Stimulated activated naive CD8-positive, alpha-beta T cell treated with anti-CD3 and anti-CD28 coated beads, Interleukin-15, Interleukin-2, amounts not matched to agents 100 ng/mL and 50 ng/mL, for 24 hours (primary cell): ENCODE results near the gene CLCNKA.
"Not testable (repeated sequence)": the region's sequence is repeated elsewhere in the genome, so short reads cannot be mapped to it uniquely, and the experiment has no call there.

Source experiments
- H3K27ac Mint-ChIP-seq: one replicate; pipeline ENCODE4 v1.8.0; 2021; ENCODE audit warnings: mild to moderate bottlenecking, mixed read lengths
- H3K27me3 Mint-ChIP-seq: one replicate; pipeline ENCODE4 v1.8.0; 2021; ENCODE audit warnings: mixed read lengths
- H3K36me3 Mint-ChIP-seq: one replicate; pipeline ENCODE4 v1.8.0; 2021; ENCODE audit warnings: low read depth, mixed read lengths
- H3K4me1 Mint-ChIP-seq: one replicate; pipeline ENCODE4 v1.8.0; 2021; ENCODE audit warnings: low read depth, mixed read lengths
- H3K4me3 Mint-ChIP-seq: one replicate; pipeline ENCODE4 v1.8.0; 2021; ENCODE audit warnings: mild to moderate bottlenecking, mixed read lengths
- H3K9me3 Mint-ChIP-seq: one replicate; pipeline ENCODE4 v1.8.0; 2021; ENCODE audit warnings: mixed read lengths

The CLCNKA gene

GRCh38 chr1:16019644-16020277, 2.1 kb upstream of the CLCNKA start:
- H3K9me3 Mint-ChIP-seq: no peaks in the 10 kb centered on the region
- H3K4me1 Mint-ChIP-seq: peaks cover under 1% of the 10 kb centered on the region
- H3K36me3 Mint-ChIP-seq: no peaks in the 10 kb centered on the region
- H3K27ac Mint-ChIP-seq: no peak overlapping the region
- H3K27me3 Mint-ChIP-seq: no peaks in the 10 kb centered on the region
- H3K4me3 Mint-ChIP-seq: no peak overlapping the region

GRCh38 chr1:16020325-16020724, 1.5 kb upstream of the CLCNKA start:
- Mint-ChIP-seq H3K36me3 (no peaks in the 10 kb centered on the region), H3K4me3 (no peak overlapping the region), H3K9me3 (no peaks in the 10 kb centered on the region), H3K27ac (no peak overlapping the region), H3K4me1 (no peaks in the 10 kb centered on the region), H3K27me3 (no peaks in the 10 kb centered on the region)

- H3K4me3 Mint-ChIP-seq, H3K4me1 Mint-ChIP-seq, H3K27ac Mint-ChIP-seq, H3K36me3 Mint-ChIP-seq, H3K27me3 Mint-ChIP-seq, H3K9me3 Mint-ChIP-seq: not testable (repeated sequence)
Measured at GRCh38 chr1:16020878-16021277, 958 bp upstream of the CLCNKA start.

- Mint-ChIP-seq H3K27me3 (no peaks in the 10 kb centered on the region), H3K36me3 (no peaks in the 10 kb centered on the region), H3K9me3 (no peaks in the 10 kb centered on the region), H3K27ac (no peak overlapping the region), H3K4me3 (no peak overlapping the region), H3K4me1 (no peaks in the 10 kb centered on the region)
Measured at GRCh38 chr1:16022393-16022792, 557 bp downstream of the CLCNKA start.

GRCh38 chr1:16023050-16023653, 1.3 kb downstream of the CLCNKA start:
- no peaks in the 10 kb centered on the region for H3K27me3 Mint-ChIP-seq

GRCh38 chr1:16026302-16026701, 4.5 kb downstream of the CLCNKA start:
- not testable (repeated sequence) for H3K4me1 Mint-ChIP-seq, H3K36me3 Mint-ChIP-seq, H3K4me3 Mint-ChIP-seq, H3K27ac Mint-ChIP-seq, H3K27me3 Mint-ChIP-seq, H3K9me3 Mint-ChIP-seq

More at GRCh38 chr1:16023050-16023653, 1.3 kb downstream of the CLCNKA start:
- no peak overlapping the region for H3K27ac Mint-ChIP-seq
- H3K36me3 Mint-ChIP-seq: no peaks in the 10 kb centered on the region
- no peaks in the 10 kb centered on the region for H3K4me1 Mint-ChIP-seq
- no peaks in the 10 kb centered on the region for H3K9me3 Mint-ChIP-seq
- H3K4me3 Mint-ChIP-seq: no peak overlapping the region

GRCh38 chr1:16026723-16027484, 5.1 kb downstream of the CLCNKA start:
- Mint-ChIP-seq H3K4me3 (no peak overlapping the region), H3K27me3 (peaks cover 6% of the 10 kb centered on the region), H3K27ac (no peak overlapping the region), H3K36me3 (no peaks in the 10 kb centered on the region), H3K4me1 (no peaks in the 10 kb centered on the region), H3K9me3 (no peaks in the 10 kb centered on the region)

- no peaks in the 10 kb centered on the region for H3K9me3 Mint-ChIP-seq
- no peaks in the 10 kb centered on the region for H3K36me3 Mint-ChIP-seq
- no peak overlapping the region for H3K4me3 Mint-ChIP-seq
- H3K4me1 Mint-ChIP-seq: no peaks in the 10 kb centered on the region
- H3K27ac Mint-ChIP-seq: no peak overlapping the region
- H3K27me3 Mint-ChIP-seq: peaks cover 6% of the 10 kb centered on the region
Measured at GRCh38 chr1:16028237-16029002, 6.6 kb downstream of the CLCNKA start.

GRCh38 chr1:16029003-16029268, 7.1 kb downstream of the CLCNKA start:
- H3K27me3 Mint-ChIP-seq, H3K9me3 Mint-ChIP-seq, H3K4me3 Mint-ChIP-seq, H3K36me3 Mint-ChIP-seq, H3K4me1 Mint-ChIP-seq, H3K27ac Mint-ChIP-seq: not testable (repeated sequence)

GRCh38 chr1:16029288-16029687, 7.5 kb downstream of the CLCNKA start:
- Mint-ChIP-seq H3K9me3 (no peaks in the 10 kb centered on the region), H3K4me1 (no peaks in the 10 kb centered on the region), H3K27ac (no peak overlapping the region), H3K36me3 (no peaks in the 10 kb centered on the region), H3K27me3 (peaks cover 6% of the 10 kb centered on the region), H3K4me3 (no peak overlapping the region)

GRCh38 chr1:16031551-16031950, 9.7 kb downstream of the CLCNKA start:
- Mint-ChIP-seq H3K4me1 (no peaks in the 10 kb centered on the region), H3K36me3 (no peaks in the 10 kb centered on the region), H3K4me3 (no peak overlapping the region), H3K27ac (no peak overlapping the region), H3K27me3 (peaks cover 6% of the 10 kb centered on the region), H3K9me3 (no peaks in the 10 kb centered on the region)

- Mint-ChIP-seq H3K4me3 (no peak overlapping the region), H3K27ac (no peak overlapping the region), H3K36me3 (no peaks in the 10 kb centered on the region)
Measured at GRCh38 chr1:16032388-16033102, 10.7 kb downstream of the CLCNKA start.

GRCh38 chr1:16033103-16033632, 11.3 kb downstream of the CLCNKA start:
- not testable (repeated sequence) for H3K4me3 Mint-ChIP-seq, H3K4me1 Mint-ChIP-seq, H3K27ac Mint-ChIP-seq, H3K9me3 Mint-ChIP-seq, H3K27me3 Mint-ChIP-seq, H3K36me3 Mint-ChIP-seq

More at GRCh38 chr1:16032388-16033102, 10.7 kb downstream of the CLCNKA start:
- peaks cover 6% of the 10 kb centered on the region for H3K27me3 Mint-ChIP-seq
- H3K4me1 Mint-ChIP-seq: no peaks in the 10 kb centered on the region
- H3K9me3 Mint-ChIP-seq: no peaks in the 10 kb centered on the region

GRCh38 chr1:16036461-16036860, 14.6 kb downstream of the CLCNKA start:
- not testable (repeated sequence) for H3K9me3 Mint-ChIP-seq, H3K4me3 Mint-ChIP-seq, H3K4me1 Mint-ChIP-seq, H3K27me3 Mint-ChIP-seq, H3K27ac Mint-ChIP-seq, H3K36me3 Mint-ChIP-seq

GRCh38 chr1:16038620-16038912, 16.7 kb downstream of the CLCNKA start:
- Mint-ChIP-seq H3K4me1 (no peaks in the 10 kb centered on the region), H3K27ac (no peak overlapping the region), H3K27me3 (no peaks in the 10 kb centered on the region), H3K9me3 (no peaks in the 10 kb centered on the region), H3K36me3 (no peaks in the 10 kb centered on the region), H3K4me3 (no peak overlapping the region)
